A204.1 (cell line): Measurements from ENCODE around the gene PFN3.

Experiments used
- FAIRE-seq: peaks from 2 replicates; lab custom pipeline; 2012; peaks lifted over from hg19 to GRCh38; lab: Jason Lieb, UNC

Gene PFN3

DNA sequence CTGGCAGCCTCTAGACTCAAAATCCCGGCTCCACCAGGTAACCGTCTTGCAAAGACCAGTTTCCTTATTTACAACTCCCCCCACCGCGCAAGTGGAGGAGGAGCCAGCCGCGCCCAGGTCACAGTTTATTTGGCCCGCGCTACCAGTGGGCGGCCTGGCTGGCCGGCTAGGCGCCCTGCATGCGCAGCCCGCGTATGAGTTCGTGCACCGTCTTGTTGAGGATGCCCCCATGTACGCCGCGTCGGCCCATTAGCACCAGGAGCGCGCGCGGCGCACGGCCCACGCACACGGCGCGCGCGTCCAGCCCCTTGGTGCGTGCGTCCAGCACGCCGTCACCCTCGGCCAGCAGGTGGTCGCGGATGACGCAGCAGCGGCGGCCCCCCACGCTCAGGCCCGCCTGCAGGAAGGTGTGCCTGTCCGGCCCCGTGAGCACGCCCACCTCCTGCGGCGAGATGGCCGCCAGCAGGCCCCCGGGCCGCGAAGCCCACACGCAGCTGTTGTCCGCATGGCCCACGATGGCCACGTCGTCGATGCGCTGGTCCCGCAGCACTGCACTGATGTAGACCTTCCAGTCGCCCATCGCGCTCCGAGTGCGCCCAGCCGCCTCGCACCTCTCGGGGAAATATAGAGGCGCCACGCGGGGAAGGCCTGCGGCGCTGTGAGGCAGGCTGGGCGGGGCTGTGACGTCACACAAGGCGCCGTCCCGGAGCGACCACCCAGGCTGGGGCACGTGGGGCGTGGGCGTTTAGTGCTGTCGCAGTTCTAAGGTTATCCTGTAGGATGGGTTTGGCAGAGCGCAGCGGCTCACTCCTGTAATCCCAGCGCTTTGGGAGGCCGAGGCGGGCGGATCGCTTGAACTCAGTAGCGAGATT lies at the start of gene PFN3:
TSS of gene PFN3 (minus strand) at position 665 of the 872 bp plus-strand sequence. CDS start at position 580, 85 bp downstream.
- no peak for FAIRE-seq

- FAIRE-seq = no peak
These were observed 48.9 kb upstream of the PFN3 start for GRCh38 chr5:177449140-177450061.

- no peak for FAIRE-seq
These were observed 47.9 kb upstream of the PFN3 start for GRCh38 chr5:177448244-177448950.

DNA sequence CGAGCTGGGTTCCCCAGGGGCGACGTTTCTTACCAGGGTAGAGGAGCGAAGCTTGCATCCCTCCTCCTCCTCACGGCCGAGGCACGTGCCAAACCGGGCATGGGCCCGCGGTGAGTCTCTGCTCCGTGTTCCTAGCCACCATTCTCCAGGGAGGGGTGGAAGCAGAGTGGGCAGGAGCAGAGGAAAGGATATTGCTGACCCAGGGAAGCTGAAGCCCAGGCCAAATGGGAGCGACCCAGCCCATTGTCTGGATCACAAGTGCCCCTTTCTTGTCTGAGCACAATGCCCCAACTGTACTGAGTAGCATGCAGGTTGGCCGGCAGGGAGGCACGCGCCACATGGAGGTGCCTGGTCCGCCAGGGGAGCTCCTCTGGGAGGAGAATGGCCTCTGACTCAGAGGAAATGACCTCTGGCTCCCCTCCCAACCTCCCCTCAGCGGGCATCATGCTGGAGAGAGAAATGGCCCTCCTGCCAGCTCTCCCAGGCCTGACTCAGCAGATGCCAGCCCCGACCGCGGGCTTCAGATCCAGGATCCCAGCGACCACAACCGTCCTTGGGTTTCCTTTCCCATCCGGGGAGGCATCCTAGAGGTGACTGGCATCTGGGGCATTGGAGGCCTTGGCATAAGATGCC lies 47.3 kb upstream of the PFN3 start:
- FAIRE-seq = peak; percentile 39

- FAIRE-seq = no peak
These were observed 46.7 kb upstream of the PFN3 start for GRCh38 chr5:177447066-177447610.

DNA sequence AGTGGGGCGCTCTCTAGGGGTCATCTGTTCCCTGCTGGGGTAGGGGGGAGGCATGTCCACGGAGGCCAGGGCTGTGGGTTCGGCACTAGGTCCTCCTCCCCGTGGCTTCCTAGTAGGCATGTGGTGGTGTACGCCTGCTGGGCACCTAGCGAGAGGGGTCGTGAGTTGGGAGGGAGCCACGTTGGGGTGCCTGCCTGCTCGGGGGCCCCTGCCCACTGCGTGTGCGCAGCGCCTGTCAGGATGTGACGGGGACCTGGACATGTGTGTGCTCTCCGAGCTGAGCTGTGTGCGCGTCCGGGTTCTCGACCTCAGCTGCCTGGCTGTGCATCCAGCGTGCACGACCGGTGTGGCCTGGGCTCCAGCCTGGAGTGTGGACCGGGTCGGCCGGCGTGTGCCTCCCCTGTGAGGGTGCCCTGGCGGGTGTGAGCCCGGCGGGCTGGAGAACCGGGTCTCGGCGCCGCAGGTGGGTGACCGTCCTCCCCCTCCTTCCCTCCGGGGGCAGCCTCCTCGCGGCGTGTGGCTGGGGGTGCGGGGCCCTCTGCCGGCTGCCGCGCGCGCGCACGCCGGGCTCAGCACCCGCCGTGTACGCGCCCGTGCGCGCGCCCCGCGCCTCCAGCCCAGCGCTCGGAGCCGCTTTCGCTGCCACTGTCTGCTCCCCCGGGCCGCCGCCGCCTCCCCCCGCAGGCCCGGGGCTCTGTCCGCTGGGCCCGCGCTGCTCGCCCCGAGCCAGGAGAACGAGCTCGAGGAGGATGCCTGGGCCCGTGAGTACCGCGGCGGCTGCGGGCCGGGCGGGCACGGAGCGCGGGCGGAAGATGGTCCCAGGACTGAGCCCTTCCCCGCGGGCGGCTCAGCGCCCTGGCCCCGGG lies 46.0 kb upstream of the PFN3 start, which contains the start of gene PRR7:
TSS of gene PRR7 (plus strand) at position 615 of the 866 bp plus-strand sequence. CDS start 8,254 bp downstream, outside the sequence.
- FAIRE-seq = no peak

- FAIRE-seq = no peak
These were observed 45.4 kb upstream of the PFN3 start for GRCh38 chr5:177445917-177446199.

GRCh38 chr5:177445052-177445916 lies 44.8 kb upstream of the PFN3 start:
- no peak for FAIRE-seq

DNA sequence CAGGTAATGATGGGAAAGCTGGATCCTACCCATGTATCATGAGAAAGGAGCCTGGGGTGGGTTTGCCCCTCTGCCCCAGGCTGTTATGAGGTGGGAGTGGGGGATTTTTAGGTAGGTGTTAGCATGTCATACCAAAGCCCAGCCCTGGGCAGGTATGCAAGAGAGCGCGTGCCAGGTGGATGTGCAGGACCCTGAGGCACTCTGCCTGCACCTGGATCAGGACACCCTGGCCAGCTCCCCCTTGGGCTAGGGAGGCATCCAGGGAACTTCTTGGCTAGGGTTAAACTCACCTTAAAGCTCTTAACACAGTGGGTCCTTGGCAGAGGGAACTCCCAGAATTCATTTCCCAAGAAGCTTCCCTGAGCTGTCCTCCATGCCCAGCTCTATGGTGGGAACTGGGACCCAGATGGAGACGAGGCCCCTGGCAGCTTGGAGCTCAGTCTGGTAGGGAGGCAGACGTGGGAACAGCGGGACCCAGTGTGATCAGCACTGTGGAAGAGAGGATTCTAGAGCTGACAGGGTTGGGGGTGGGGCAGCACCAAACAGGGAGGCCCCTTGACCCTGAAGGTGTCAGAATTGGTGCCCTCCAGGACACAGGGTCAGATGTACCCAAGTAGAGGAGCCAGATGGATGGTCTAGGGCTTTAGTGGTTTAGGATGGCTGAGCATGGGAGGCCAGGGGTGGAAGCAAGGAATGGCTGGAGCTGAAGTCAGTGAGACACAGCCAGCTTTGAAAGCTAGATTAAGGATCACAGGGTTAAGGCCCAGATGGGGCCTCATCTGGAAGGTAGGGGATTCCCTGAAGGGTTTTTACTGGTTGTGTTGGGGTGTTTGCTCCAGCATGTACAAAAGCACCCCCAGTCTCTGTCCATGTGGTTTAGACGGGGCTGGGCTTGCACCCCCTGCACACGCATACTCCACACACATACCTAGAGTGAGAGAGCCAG lies 43.9 kb upstream of the PFN3 start:
- no peak for FAIRE-seq

GRCh38 chr5:177443144-177443983 lies 42.9 kb upstream of the PFN3 start:
- no peak for FAIRE-seq

- FAIRE-seq = no peak
These were observed 41.8 kb upstream of the PFN3 start for GRCh38 chr5:177442066-177442826.

DNA sequence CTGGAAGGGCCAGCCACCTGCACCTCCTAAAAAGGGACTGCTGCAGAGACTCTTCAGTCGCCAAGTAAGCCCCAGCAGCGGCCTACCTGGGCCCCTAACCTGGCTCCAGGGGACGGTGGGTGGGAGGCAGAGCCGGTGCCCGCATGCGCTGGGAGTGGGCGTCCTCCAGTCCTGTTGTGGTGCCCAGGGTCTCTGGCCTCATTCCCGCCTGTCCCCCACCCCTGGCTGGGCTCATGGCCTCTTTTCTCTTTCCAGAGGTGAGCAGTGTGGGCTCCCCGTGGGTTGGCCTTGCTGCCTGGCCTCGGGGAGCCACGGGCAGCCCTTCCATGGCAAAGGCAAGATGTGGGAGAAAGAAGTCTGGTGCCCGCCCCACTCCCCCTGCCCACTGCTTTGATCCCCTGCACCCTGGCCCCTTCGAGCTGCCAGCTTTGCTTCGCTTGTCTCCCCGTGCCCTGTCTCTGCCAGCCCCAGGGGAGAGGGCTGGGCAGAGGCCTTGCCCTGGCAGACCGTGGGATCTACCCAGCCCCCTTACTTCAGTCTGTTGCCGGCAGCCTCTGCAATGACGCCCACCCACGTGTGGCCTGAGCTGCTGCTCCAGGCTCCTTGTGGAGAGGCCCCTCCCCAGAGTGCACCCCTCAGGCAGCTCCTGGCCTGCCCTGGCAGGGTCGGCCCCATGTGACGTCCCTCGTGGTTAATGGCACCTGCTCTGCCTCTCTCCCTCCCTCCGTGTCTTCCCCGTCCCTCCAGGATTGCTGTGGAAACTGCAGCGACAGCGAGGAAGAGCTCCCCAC lies 40.7 kb upstream of the PFN3 start:
- FAIRE-seq = no peak

DNA sequence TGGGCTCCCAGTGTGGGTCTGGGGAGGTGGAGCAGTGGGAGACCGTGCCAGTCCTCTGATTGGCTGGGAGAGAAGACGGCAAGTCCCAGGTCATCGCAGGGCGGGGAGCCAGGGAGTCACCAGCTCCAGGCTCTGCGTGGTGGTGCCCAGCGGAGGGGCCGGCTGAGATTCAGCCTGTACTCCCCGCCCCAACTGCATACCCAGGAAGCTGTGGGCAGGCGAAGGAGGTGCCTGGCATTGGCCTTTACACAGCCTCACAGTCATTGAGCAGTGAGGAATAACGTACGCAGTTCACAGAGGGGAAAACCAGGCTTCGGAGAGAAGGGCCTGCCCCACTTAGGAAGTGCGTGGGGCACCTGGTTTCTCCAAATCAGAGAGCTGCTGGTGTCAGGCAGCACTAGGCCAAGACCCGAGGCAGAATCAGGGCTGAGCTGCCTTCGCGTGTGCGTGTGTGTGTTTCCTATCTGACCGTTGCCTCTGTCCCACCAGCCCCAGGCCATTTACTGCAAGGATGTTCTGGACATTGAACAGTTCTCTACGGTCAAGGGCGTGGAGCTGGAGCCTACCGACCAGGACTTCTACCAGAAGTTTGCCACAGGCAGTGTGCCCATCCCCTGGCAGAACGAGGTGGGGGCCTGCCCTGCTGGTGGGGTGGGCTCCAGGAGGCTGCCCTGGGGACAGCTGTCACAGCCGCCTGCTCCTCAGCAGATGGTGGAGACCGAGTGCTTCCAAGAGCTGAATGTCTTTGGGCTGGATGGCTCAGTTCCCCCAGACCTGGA lies 39.9 kb upstream of the PFN3 start:
- FAIRE-seq = no peak

DNA sequence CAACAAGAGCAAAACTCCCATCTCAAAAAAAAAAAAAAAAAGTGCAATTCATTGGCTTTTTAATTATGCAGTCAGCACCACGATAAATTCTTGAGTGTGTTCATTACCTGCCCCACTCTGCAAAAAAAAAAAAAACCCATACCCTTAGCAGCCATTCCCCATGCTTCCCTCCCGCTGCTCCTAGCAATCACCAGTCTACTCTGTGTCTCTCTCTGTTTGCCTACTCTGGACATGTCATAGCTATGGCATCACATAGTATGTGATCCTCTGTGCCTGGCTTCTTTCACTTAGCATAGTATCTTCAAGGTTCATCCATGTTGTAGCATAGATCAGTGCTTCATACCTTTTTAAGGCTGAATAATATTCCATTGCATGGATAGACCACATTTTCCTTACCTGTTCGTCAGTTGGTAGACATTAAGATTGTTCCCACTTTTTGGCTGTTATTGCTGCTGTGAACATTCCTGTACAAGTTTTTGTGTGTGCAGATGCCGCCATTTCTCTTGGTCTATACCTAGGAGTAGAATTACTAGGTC lies 39.1 kb upstream of the PFN3 start:
- FAIRE-seq = no peak

DNA sequence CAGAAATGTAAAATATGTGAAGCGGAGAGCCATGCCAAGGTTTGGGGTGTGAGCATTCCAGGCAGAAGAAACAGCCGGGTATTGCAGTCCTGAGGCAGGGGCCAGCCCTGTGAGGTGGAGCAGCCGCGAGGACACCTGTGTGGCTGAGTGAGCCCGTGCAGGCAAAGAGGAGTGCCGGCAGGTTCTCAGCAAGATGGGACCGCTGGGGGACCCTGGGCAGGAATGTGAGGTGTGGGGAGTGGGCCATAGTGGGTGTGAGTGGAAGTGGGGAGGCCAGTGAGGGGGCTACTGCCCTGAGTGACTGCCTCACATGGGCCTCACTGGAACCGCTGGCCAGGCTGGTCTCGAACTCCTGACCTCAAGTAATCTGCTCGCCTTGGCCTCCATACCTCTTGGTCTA lies 38.0 kb upstream of the PFN3 start:
- FAIRE-seq = no peak
